ENCODE results near the gene BICC1.

- TF ChIP-seq CTCF (conservative IDR thresholded peaks at IDR 0.05; ENCODE audit: low read depth, low read length) (no peak), POLR2A (IDR thresholded peaks at IDR 0.05; ENCODE audit: low read depth, low read length) (no peak), CHD1 (IDR thresholded peaks at IDR 0.05; ENCODE audit: low read depth, low read length) (no peak), MXI1 (IDR thresholded peaks at IDR 0.05; ENCODE audit: borderline replicate concordance, low read depth, low read length) (no peak), MAFK (IDR thresholded peaks at IDR 0.05; ENCODE audit: low read depth, low read length) (no peak), USF2 (IDR thresholded peaks at IDR 0.05; ENCODE audit: low read depth, low read length) (no peak), MAZ (IDR thresholded peaks at IDR 0.05; ENCODE audit: borderline replicate concordance, low read depth, low read length) (no peak), SMC3 (IDR thresholded peaks at IDR 0.05; ENCODE audit: low read depth, low read length) (no peak), RCOR1 (IDR thresholded peaks at IDR 0.05; ENCODE audit: insufficient replicate concordance, low read length) (no peak), RFX5 (IDR thresholded peaks at IDR 0.05; ENCODE audit: low read depth, low read length) (no peak), CEBPB (IDR thresholded peaks at IDR 0.05; ENCODE audit: low read depth, low read length) (peak; percentile 95)
Observed at GRCh38 chr10:58653139-58653538, 140.5 kb downstream of the BICC1 start.

Measured in IMR-90 (cell line).